IMR-90 (cell line): ENCODE data around the gene ZNF827. TPM values are rescaled to one million over a fixed set of nuclear protein-coding genes. Genes with fewer than 3 reads are reported as not detected.

ENCODE experiments used
- ATAC-seq: fragments of 200-7000 bp; cut with Tn5 transposase; 2 replicates; pipeline ENCODE4 v1.9.1; 2020; ENCODE audit warnings: low read depth, mild to moderate bottlenecking, moderate library complexity
- BruUV-seq: library from RNA; stranded (reverse); fragments of 400-500 nt; replicated peaks from 2 replicates; lab custom pipeline; 2021; lab: Mats Ljungman, UMichigan
- CTCF ChIA-PET: fragments of 300-600 bp; formaldehyde crosslinking; extraction: SDS; loops from one replicate; lab custom pipeline; 2021; ENCODE audit warnings: antibody characterized with exemption; lab: Yijun Ruan, JAX
- POLR2A ChIA-PET: fragments of 300-600 bp; sonication (Branson Sonifier 250); formaldehyde crosslinking; loops from one replicate; lab custom pipeline; 2022; ENCODE audit warnings: antibody characterized with exemption; ENCODE audit not compliant: unreplicated experiment; lab: Charles Lee
- DNase-seq: peaks from one replicate; pipeline ENCODE4 v3.0.0; 2013
- H2AFZ ChIP-seq: replicated peaks from 2 replicates; pipeline ENCODE3; 2013; ENCODE audit warnings: low read length, mild to moderate bottlenecking; ENCODE audit not compliant: poor library complexity
- H2AK5ac ChIP-seq: 2 replicates; pipeline ENCODE4 v1.6.1; 2013; ENCODE audit warnings: low read depth, low read length, inconsistent platforms
- H2AK9ac ChIP-seq: replicated peaks from 2 replicates; pipeline ENCODE3; 2013; ENCODE audit warnings: mild to moderate bottlenecking, low read depth, low read length, moderate library complexity; ENCODE audit not compliant: poor library complexity
- H2BK120ac ChIP-seq: 2 replicates; pipeline ENCODE4 v1.6.1; 2013; ENCODE audit warnings: low read depth, low read length, inconsistent platforms
- H2BK15ac ChIP-seq: 3 replicates; pipeline ENCODE4 v1.6.1; 2013; ENCODE audit warnings: low read depth, low read length, inconsistent platforms
- H2BK20ac ChIP-seq: 2 replicates; pipeline ENCODE4 v1.6.1; 2013; ENCODE audit warnings: low read depth, mild to moderate bottlenecking, inconsistent platforms, low read length, moderate library complexity
- H2BK5ac ChIP-seq: 2 replicates; pipeline ENCODE4 v1.6.1; 2013; ENCODE audit warnings: mild to moderate bottlenecking, low read depth, low read length, inconsistent platforms; ENCODE audit not compliant: poor library complexity, severe bottlenecking
- H3K14ac ChIP-seq: replicated peaks from 2 replicates; pipeline ENCODE4 v1.6.1; 2013; ENCODE audit warnings: low read depth, low read length, inconsistent platforms
- H3K18ac ChIP-seq: 2 replicates; pipeline ENCODE4 v1.6.1; 2013; ENCODE audit warnings: low read depth, low read length, control low read depth
- H3K23ac ChIP-seq: 2 replicates; pipeline ENCODE4 v1.6.1; 2013; ENCODE audit warnings: low read depth, low read length, inconsistent platforms
- H3K27ac ChIP-seq: 2 replicates; pipeline ENCODE4 v1.5.1; 2013; ENCODE audit warnings: mild to moderate bottlenecking, control low read depth, low read length; ENCODE audit not compliant: insufficient read depth
- H3K27me3 ChIP-seq: 2 replicates; pipeline ENCODE4 v1.6.1; 2013; ENCODE audit warnings: low read length; ENCODE audit not compliant: control insufficient read depth, insufficient read depth
- H3K36me3 ChIP-seq: 2 replicates; pipeline ENCODE4 v1.6.1; 2013; ENCODE audit warnings: low read length, mixed read lengths; ENCODE audit not compliant: control insufficient read depth, insufficient read depth
- H3K4ac ChIP-seq: 2 replicates; pipeline ENCODE4 v1.6.1; 2013; ENCODE audit warnings: low read depth, low read length, inconsistent platforms
- H3K4me1 ChIP-seq: 2 replicates; pipeline ENCODE4 v1.6.1; 2013; ENCODE audit warnings: low read length, mixed read lengths; ENCODE audit not compliant: control insufficient read depth, insufficient read depth
- H3K4me2 ChIP-seq: 2 replicates; pipeline ENCODE4 v1.6.1; 2013; ENCODE audit warnings: low read depth, mild to moderate bottlenecking, control low read depth, low read length, moderate library complexity
- H3K4me3 ChIP-seq: 2 replicates; pipeline ENCODE4 v1.5.1; 2013; ENCODE audit warnings: low read depth, mild to moderate bottlenecking, control low read depth, low read length, moderate library complexity; ENCODE audit not compliant: insufficient read depth
- H3K56ac ChIP-seq: 2 replicates; pipeline ENCODE4 v1.6.1; 2013; ENCODE audit warnings: low read length, inconsistent platforms; ENCODE audit not compliant: insufficient read depth; ENCODE audit errors: extremely low read depth
- H3K79me1 ChIP-seq, 2 experiments: 2 replicates each; pipeline ENCODE4 v1.6.1; 2013; ENCODE audit warnings: low read length in 2 of 2, inconsistent platforms in 1 of 2, low read depth in 1 of 2
- H3K9ac ChIP-seq: 2 replicates; pipeline ENCODE4 v1.6.1; 2013; ENCODE audit warnings: low read depth, low read length, control low read depth
- H3K9me1 ChIP-seq: 2 replicates; pipeline ENCODE4 v1.6.1; 2013; ENCODE audit warnings: low read length, inconsistent platforms; ENCODE audit not compliant: insufficient read depth
- H3K9me3 ChIP-seq: 2 replicates; pipeline ENCODE4 v1.6.1; 2013; ENCODE audit warnings: low read length; ENCODE audit not compliant: control insufficient read depth, insufficient read depth
- H4K20me1 ChIP-seq: 2 replicates; pipeline ENCODE4 v1.6.1; 2013; ENCODE audit warnings: low read length, inconsistent platforms; ENCODE audit not compliant: insufficient read depth
- H4K5ac ChIP-seq: 2 replicates; pipeline ENCODE4 v1.6.1; 2013; ENCODE audit warnings: mild to moderate bottlenecking, low read depth, low read length, control low read depth
- H4K8ac ChIP-seq, 2 experiments: 2 replicates each; pipeline ENCODE4 v1.6.1; 2013; ENCODE audit warnings: low read depth in 2 of 2, low read length in 2 of 2, control low read depth in 1 of 2, inconsistent platforms in 1 of 2
- H4K91ac ChIP-seq: 2 replicates; pipeline ENCODE4 v1.6.1; 2013; ENCODE audit warnings: low read depth, low read length, inconsistent platforms; ENCODE audit not compliant: insufficient read depth
- BHLHE40 ChIP-seq: fragments of 150-350 bp; IDR thresholded peaks from 2 replicates; pipeline ENCODE4 v1.6.1; 2016; ENCODE audit warnings: mild to moderate bottlenecking, low read depth, low read length
- CEBPB ChIP-seq: IDR thresholded peaks from 2 replicates; pipeline ENCODE4 v1.6.1; 2012; ENCODE audit warnings: low read depth, low read length, improper control_type of control experiment
- CHD1 ChIP-seq: IDR thresholded peaks from 2 replicates; pipeline ENCODE4 v1.6.1; 2012; ENCODE audit warnings: low read depth, low read length, improper control_type of control experiment
- ELK1 ChIP-seq: fragments of 150-350 bp; IDR thresholded peaks from 2 replicates; pipeline ENCODE4 v1.6.1; 2016; ENCODE audit warnings: low read depth, mild to moderate bottlenecking, low read length, moderate library complexity, borderline replicate concordance
- FOS ChIP-seq: fragments of 150-350 bp; IDR thresholded peaks from 2 replicates; pipeline ENCODE4 v1.6.1; 2016; ENCODE audit warnings: low read depth, low read length
- MAFK ChIP-seq: IDR thresholded peaks from 2 replicates; pipeline ENCODE4 v1.6.1; 2012; ENCODE audit warnings: low read depth, low read length, improper control_type of control experiment
- MAZ ChIP-seq: IDR thresholded peaks from 2 replicates; pipeline ENCODE4 v1.6.1; 2012; ENCODE audit warnings: low read depth, mild to moderate bottlenecking, low read length, improper control_type of control experiment, moderate library complexity, borderline replicate concordance
- MXI1 ChIP-seq: IDR thresholded peaks from 2 replicates; pipeline ENCODE4 v1.6.1; 2012; ENCODE audit warnings: low read depth, mild to moderate bottlenecking, low read length, moderate library complexity, borderline replicate concordance
- NFE2L2 ChIP-seq: fragments of 150-350 bp; IDR thresholded peaks from 2 replicates; pipeline ENCODE4 v1.6.1; 2016; ENCODE audit warnings: low read depth, mild to moderate bottlenecking, low read length
- POLR2A ChIP-seq: IDR thresholded peaks from 2 replicates; pipeline ENCODE4 v1.6.1; 2012; ENCODE audit warnings: mild to moderate bottlenecking, low read depth, low read length
- RAD21 ChIP-seq: IDR thresholded peaks from 2 replicates; pipeline ENCODE4 v1.6.1; 2012; ENCODE audit warnings: low read length, improper control_type of control experiment
- RCOR1 ChIP-seq: IDR thresholded peaks from 2 replicates; pipeline ENCODE4 v1.6.1; 2012; ENCODE audit warnings: mild to moderate bottlenecking, low read length, improper control_type of control experiment; ENCODE audit not compliant: insufficient replicate concordance
- RFX5 ChIP-seq: IDR thresholded peaks from 2 replicates; pipeline ENCODE4 v1.8.0; 2012; ENCODE audit warnings: low read depth, mild to moderate bottlenecking, low read length, moderate library complexity
- SMC3 ChIP-seq: fragments of 150-350 bp; IDR thresholded peaks from 2 replicates; pipeline ENCODE4 v1.6.1; 2016; ENCODE audit warnings: low read depth, mild to moderate bottlenecking, antibody characterized with exemption, low read length, moderate library complexity
- USF2 ChIP-seq: fragments of 150-350 bp; IDR thresholded peaks from 2 replicates; pipeline ENCODE4 v1.6.1; 2017; ENCODE audit warnings: mild to moderate bottlenecking, antibody characterized with exemption, low read length, low read depth
- WGBS, 2 experiments: methylation state at CpG; one replicate each; pipeline versions ENCODE4 v1.1.5 to v1.1.7; 2013; ENCODE audit warnings: missing lambda C conversion rate in 2 of 2; ENCODE audit not compliant: insufficient read length in 1 of 2; ENCODE audit errors: extremely low coverage in 2 of 2; 5-methylcytosine and 5-hydroxymethylcytosine counted together
- dilution Hi-C: fragments of 300-500 bp; cut with HindIII; formaldehyde crosslinking; loops from one replicate; pipeline ENCODE4 v1.14.3; 2018; ENCODE audit warnings: low sequenced_read_pairs; ENCODE audit not compliant: unreplicated experiment
- in situ Hi-C: fragments of 300-500 bp; cut with MboI; formaldehyde crosslinking; loops from 3 replicates; pipeline ENCODE4 v1.14.3; 2019; ENCODE audit warnings: low sequenced_read_pairs, inconsistent platforms, mixed read lengths
- intact Hi-C: fragments of 100-400 bp; cut with micrococcal nuclease; formaldehyde crosslinking; loops from 2 replicates; pipeline ENCODE4 v1.10.0; 2022
- polyA plus RNA-seq, 3 experiments: library from polyadenylated mRNA; depleted of rRNA; stranded (reverse); fragments of >200 nt; gene quantifications; 2 replicates each; pipeline ENCODE4 v1.2.3, GENCODE V29; 2012; ENCODE audit warnings: low replicate concordance in 1 of 3
- total RNA-seq: library from RNA; depleted of rRNA; stranded (reverse); fragments of >200 nt; gene quantifications from 2 replicates; pipeline ENCODE4 v1.2.3, GENCODE V29; 2012

The ZNF827 gene
- total and polyA plus RNA-seq, 2 of the 4 experiments (the other 2 are of a cell fraction): 6.6 to 31.7 TPM

GRCh38 chr4:145805490-145805889 is 133.1 kb downstream of the ZNF827 start:
- Histone ChIP-seq H3K9me3 (peaks cover 6% of the 10 kb centered on the region), H2BK5ac (peak overlapping the region; percentile 90), H4K8ac (peak overlapping the region; percentile 21 to 46; a peak in 3 of 4 replicates), H2BK15ac (peak overlapping the region; percentile 86; the same call in 1 of the 3 replicates), H3K56ac (no peak overlapping the region), H3K4me3 (no peak overlapping the region), H3K18ac (peak overlapping the region; percentile 79), H3K9ac (no peak overlapping the region), H4K91ac (peak overlapping the region; percentile 88), H4K20me1 (no peaks in the 10 kb centered on the region), H3K23ac (0 out of 2 replicates have a peak overlapping the region, but pooled peaks have one; percentile 36), H3K4me1 (peaks cover 8% of the 10 kb centered on the region), H2AFZ (no peak overlapping the region), H2BK120ac (peak overlapping the region; percentile 55), H3K27me3 (no peaks in the 10 kb centered on the region), H3K79me1 (peaks cover 2 to 12% of the 10 kb centered on the region in 2 experiments; a peak in 3 of 4 replicates), H3K14ac (peak overlapping the region; percentile 42; the same call in 1 of the 2 replicates), H2AK5ac (peak overlapping the region; percentile 79), H3K4me2 (peak overlapping the region; percentile 36; the same call in 1 of the 2 replicates), H3K9me1 (peaks cover 3% of the 10 kb centered on the region; the same call in 1 of the 2 replicates), H2BK20ac (peak overlapping the region; percentile 76), H3K27ac (peak overlapping the region; percentile 34; the same call in 1 of the 2 replicates), H2AK9ac (peak overlapping the region; percentile 29), H3K36me3 (0 out of 2 replicates have a peak, but pooled peaks cover 2% of the 10 kb centered on the region), H3K4ac (peak overlapping the region; percentile 66), H4K5ac (peak overlapping the region; percentile 83)
- CTCF ChIA-PET: interaction anchor here (0.7 kb wide), 1 partner anchor 20 kb away, joined by 4 read pairs; no protein-coding TSS in a partner anchor
- dilution Hi-C loops (no loop called here), intact Hi-C loops (loop anchor here (2.0 to 10.0 kb wide), 3 partner anchors 71 to 631 kb away; partner anchors contain the start of gene MMAA), in situ Hi-C loops (loop anchor here (5.0 kb wide), 1 partner anchor 68 kb away; no protein-coding TSS in a partner anchor)
- no TSS peak for BruUV-seq
- ATAC-seq (peak; percentile 5; the same call in 1 of the 2 replicates), DNase-seq (peak; percentile 21)
- WGBS, 2 experiments: 61% methylated on average over 4 of the region's 5 CpGs; no CpG with 5 or more reads in 1 of the 2 experiments
- POLR2A ChIA-PET: no interaction called here
- no peak for TF ChIP-seq FOS
- TF ChIP-seq ELK1: no peak
- no peak for TF ChIP-seq USF2
- TF ChIP-seq BHLHE40: no peak
- TF ChIP-seq MXI1: no peak
- TF ChIP-seq MAFK: no peak
- no peak for TF ChIP-seq CEBPB
- no peak; the same call in 1 of the 2 replicates for TF ChIP-seq MAZ
- TF ChIP-seq RAD21: no peak
- no peak for TF ChIP-seq NFE2L2
- no peak for TF ChIP-seq RCOR1
- no peak for TF ChIP-seq RFX5
- no peak for TF ChIP-seq SMC3
- TF ChIP-seq CHD1: no peak
- TF ChIP-seq POLR2A: no peak
